GM19193 (cell line): Measurements from ENCODE around the gene SLC16A4.

ENCODE experiments used
- POLR2A ChIP-seq: IDR thresholded peaks from 4 replicates; pipeline ENCODE4 v1.6.1; 2011; ENCODE audit not compliant: insufficient read depth, insufficient read length; ENCODE audit errors: extremely low read depth

The SLC16A4 gene

DNA sequence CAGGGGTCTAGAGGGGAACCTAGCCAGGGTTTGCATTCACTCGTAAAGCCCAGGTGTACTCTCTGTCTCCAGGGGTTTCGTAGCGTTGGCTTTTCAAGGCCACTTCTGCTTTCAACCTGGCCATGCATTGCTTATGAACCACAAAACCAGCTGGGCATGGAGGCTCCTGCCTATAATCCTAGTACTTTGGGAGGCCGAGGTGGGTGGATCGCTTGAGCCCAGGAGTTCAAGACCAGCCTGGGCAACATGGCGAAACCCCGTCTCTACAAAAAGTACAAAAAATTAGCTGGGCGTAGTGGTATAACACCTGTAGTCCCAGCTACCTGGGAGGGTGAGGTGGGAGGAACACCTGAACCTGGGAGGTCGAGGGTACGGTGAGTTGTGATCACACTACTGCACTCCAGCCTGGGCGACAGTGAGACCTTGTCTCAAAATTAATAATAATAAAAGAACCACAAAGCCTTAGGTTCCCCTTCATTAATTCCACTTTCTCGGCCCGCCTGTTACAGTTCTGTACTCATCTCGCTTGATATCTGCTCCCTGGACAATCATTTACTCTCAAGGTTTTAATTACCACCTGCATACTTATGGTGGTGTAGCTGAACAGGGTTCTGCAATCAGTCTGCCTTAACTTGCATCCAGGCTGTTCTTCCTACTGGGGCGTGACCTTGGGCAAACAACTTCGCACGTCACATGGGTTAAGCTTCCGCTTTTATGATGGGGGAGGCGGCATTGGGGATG, 6.1 kb downstream of the SLC16A4 start:
- TF ChIP-seq POLR2A, result peak; percentile 20

GRCh38 chr1:110383251-110383990, 7.4 kb downstream of the SLC16A4 start:
- TF ChIP-seq POLR2A, result no peak

- no peak for TF ChIP-seq POLR2A
These were observed 10.0 kb downstream of the SLC16A4 start for GRCh38 chr1:110380672-110381283.

GRCh38 chr1:110375490-110375889, 15.3 kb downstream of the SLC16A4 start:
- TF ChIP-seq POLR2A, result no peak

GRCh38 chr1:110370827-110371226, 20.0 kb downstream of the SLC16A4 start:
- TF ChIP-seq POLR2A, result no peak

DNA sequence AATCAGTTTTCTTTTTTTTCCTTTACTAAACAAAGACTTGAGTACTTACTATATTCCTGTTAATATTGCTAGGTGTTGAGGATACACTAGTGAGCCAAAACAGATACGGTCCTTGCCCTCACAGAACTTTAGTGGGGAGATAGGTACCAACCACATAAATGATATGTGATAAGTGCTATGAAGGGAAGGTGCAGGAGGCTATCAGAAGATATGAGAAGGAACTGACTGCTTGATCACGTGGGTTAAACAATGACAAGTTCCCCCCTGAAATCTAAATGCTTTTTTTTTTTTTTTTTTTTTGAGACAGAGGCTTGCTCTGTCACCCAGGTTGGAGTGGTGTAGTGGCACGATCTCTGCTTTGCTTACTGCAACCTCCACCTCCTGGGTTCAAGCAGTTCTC, 26.6 kb downstream of the SLC16A4 start:
- TF ChIP-seq POLR2A, result no peak

- TF ChIP-seq POLR2A, result no peak
These were observed 29.0 kb downstream of the SLC16A4 start for GRCh38 chr1:110361856-110362255.

GRCh38 chr1:110360431-110360830, 30.4 kb downstream of the SLC16A4 start:
- TF ChIP-seq POLR2A, result no peak

DNA sequence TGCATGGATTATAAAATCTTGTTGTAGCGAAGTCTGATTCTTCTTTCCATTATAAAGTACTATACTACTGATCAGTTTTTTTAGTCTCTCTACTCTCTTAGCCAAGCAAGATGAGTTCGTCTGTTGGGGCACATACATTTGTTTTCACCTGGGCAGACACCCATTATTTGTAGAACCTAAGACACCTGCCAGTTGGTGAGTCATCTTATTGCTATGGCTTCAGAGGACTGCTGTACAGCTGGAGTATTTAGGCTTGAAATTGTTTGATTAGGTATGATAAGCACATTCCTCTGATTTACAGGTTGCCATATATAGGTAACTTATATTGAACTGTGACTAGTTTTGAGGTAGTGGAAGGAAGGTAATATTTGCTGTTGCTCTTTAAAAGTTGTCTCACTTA, 34.4 kb downstream of the SLC16A4 start:
- no peak for TF ChIP-seq POLR2A

DNA sequence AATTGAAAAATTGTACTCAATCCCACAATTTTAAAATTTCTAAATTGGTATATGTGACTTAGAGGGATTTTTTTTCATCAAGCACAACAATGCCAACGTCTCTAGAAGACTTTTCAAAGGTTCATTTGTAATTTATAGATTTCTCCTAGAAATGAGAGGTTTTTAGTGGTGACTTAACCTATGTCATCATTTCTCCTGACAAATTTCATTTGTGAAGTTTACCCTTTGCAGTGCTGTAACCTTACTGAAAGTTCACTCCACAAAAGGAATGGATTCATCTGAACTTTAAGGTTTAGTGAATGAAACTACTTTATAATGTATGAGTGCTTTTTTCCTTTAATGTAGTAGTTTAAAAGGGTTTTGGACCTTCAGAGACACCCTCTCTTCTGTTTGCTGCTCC, 35.5 kb downstream of the SLC16A4 start:
- TF ChIP-seq POLR2A, result no peak

DNA sequence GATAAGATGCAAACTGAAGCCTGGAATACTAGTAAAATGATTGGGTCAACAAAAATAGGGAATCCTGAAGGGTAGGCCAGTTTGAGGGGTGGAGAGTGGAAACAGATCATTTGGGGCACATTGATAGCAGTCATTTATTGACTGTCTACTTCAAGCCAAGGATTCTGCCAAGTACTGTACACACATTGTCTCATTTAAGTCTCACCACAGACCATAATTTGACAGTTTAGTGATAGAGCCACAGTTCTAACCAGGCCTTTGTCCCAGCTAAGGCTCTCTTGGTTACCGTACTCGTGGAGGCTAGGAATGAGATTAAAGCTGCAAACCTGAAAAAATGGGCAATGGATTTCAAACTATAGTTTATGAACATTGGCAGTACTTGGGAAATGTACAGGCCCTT, 40.5 kb downstream of the SLC16A4 start:
- TF ChIP-seq POLR2A, result no peak

DNA sequence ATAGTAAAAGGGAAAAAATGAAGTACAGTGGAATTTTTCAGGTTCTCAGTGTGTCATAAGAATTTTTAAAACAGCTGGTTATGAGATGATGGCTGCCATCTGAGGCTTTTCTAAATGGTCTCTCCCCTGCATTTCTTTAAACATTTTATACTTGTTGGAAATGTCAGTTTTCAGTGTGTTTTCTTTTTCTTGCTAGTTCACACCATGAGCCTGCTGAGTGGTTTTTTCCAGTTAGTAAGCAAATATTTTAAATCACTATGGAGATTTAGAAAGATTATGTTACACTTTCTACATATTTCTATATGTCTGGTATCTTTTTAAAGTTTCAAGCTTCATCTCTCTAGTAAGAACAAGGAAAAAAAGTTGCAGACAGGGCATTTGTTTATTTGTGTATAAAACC, 42.1 kb downstream of the SLC16A4 start:
- TF ChIP-seq POLR2A, result no peak

DNA sequence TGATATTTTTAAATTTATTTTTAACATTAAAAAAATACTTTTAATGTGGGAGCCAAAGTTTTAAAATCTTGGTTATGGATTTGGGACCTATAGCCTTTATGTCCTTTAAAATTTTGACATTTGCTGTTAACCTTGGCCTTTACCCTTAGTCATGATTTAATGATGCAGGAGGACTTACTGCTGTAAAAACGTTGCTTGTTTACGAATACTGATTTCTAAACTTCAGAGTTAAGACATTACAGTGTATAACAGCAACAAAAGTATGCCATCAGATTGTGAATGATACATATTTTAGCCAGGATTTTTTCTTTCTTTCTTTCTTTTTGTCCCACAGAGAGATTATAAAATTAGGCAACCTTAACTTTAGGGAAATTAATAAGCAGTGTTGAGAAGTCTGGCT, 42.8 kb downstream of the SLC16A4 start:
- no peak for TF ChIP-seq POLR2A

- TF ChIP-seq POLR2A, result no peak
These were observed 43.5 kb downstream of the SLC16A4 start for GRCh38 chr1:110347182-110347893.

DNA sequence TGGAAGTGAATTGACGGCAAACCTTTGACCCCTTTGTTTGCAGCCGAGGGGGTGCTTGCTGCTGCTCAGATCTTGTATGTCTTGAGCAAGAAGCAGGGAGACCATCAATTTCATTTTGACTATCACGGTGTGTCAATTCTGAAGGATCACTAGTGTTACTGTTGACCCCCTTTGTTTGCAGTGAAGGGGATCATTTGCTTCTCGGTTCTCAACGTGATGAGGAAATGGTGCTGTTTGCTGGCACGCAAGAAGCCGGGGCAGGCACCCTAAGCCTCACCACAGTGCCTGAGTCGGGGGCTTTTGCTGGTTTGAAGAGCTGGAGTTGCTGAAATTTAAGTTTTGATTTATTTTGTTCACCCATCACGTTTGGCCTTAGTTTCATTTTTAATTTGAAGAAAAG, 44.1 kb downstream of the SLC16A4 start:
- TF ChIP-seq POLR2A, result no peak
